GM11168 (cell line): ENCODE results near the gene MPDZ.

Source experiments
- in situ Hi-C: fragments of 300-500 bp; cut with MboI; formaldehyde crosslinking; loops from one replicate; pipeline ENCODE4 v1.12.0; 2022; ENCODE audit warnings: low sequenced_read_pairs; ENCODE audit not compliant: unreplicated experiment

The MPDZ gene

DNA sequence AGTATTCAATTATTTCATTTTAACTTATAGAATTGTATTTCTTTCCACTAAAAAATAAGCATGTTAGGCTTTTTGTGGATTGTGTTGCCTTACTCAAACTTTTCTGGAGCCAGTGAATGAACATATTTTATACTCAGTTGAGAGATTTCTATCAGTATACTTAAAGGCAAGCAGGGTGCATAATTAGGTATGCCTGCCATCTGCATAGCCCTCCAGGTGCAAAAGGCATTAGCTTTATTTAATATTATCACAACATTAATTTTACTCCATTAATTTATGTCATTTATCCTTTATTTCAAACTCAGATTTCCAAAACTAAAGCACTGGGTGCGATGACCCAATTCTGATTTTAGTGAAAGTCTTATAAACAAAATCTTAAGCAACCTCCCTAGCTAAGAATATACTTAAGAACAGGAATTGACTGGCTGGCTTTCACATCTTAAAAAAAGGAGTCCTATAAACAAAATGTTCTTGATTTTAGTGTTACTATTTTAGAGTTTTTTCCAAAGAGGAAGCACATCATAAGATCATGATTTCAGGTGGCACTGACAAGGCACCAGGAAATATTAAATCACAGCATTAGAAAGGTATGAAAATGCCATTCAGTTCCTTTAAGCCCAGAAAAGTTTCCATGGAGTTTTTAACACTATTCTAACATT, 178.4 kb downstream of the MPDZ start:
- in situ Hi-C loops = no loop called here

DNA sequence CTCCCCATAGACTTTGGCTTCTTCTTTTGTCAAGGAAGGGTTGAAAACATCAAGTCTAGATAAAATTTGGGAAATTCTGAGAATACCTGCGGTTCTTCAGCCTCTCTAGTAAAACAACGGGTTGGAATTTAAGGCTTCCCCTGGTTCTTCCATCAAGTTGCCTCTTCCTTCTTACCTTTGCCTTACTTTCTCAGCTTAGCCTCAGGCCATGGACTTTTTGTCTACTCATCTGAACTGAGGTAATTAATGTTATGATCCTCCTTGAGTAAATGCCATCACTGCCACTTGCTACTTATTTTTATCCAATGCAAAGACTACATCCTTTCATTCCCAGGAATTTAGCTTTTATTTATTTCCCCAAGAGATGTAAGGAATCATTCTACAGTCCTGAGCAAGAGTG, 184.4 kb downstream of the MPDZ start:
- in situ Hi-C loops = no loop called here

DNA sequence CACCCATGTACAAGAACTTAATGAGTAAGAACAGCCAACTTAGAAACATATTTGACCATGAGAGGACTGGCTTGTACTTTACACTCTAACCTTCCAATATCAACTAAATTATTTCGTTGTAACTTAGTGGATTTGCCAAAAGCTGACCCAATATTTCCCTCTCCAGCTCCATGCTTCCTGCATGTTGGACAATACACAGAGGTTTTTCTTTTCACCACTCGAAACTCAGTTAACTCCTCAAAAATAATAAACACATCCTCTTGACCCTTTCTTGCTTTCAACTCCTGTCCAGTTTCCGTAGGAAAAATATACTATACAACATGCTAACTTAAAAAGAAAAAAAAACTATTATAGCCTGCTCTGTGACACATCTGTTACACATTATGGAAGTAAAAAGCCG, 188.9 kb downstream of the MPDZ start:
- in situ Hi-C loops = no loop called here

DNA sequence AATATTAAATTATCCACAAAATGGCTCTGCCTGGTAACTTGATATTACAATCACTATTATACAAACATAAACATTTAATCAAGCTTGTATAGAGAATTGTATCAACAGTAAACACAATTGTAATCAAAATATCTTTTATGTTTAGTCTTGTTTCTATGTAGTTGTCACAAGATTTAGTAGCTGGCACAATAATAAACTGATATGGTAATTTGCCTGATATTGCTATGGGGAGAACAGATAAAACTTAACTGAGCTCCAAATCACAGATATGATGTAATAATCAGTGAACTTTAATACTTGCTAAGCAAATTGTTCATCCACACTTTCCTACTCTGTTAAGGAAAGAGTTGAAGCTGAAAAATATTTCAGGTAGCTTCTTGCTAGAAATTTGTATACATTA, 189.8 kb downstream of the MPDZ start:
- in situ Hi-C loops = no loop called here

DNA sequence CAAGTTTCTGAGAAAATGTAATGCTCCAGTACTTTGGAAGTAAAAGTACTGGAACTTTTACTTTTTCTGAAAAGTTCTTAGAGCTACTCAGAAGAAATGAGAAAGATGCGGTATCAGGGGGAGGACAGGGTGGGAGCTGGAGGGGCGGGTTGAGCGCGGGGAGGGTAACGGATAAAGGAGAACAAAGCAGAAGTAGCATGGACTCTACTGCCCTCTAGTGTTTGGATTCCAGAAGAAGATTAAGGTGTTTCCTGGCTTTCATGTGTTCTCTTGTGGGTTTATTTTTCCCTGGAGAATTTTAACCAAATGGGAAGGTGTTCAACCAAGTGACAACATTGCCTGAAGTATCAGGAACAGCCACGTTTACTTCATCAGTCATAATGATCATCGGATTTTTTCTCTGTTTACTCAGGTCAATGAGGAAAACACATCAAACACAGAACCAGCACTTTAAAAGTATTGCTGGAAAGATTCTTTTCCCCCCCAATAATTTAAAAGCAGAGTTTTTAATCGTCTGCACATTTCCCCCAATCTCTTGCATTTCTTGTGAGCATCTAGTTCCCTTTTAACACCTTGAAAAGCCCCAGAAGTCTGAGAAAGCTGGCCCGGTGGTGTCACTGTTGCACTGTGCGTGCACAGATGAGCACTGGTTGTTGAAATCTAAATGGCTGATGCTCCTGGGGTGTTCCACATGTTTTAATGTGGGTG, 190.6 kb downstream of the MPDZ start:
- in situ Hi-C loops = no loop called here

DNA sequence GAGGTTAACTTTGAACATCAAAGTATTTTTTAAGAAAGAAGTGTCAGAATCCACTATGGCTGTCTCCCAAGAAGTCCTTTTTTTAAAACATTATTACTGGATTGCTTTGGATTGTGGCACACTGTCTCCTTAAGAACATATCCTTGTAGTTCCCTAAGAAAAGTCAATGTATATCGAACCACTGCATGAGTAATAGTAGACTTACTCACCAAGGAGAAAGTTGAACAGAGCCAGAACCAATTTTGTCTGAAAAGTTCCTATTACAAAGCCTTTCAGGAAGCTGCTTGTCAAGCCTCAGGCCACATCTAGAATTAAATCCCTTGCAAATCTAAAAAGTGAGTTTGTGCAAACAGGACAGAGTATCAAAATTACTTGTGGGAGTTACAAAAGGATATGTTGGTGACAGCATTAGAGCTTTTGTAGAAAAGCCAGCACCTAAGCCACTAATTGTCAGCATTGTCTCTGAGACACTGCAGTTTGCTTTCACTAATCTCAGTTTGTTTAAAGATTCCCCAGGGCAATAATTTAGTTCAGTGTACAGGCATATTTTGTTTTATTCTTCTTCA, 195.4 kb downstream of the MPDZ start:
- in situ Hi-C loops = no loop called here

DNA sequence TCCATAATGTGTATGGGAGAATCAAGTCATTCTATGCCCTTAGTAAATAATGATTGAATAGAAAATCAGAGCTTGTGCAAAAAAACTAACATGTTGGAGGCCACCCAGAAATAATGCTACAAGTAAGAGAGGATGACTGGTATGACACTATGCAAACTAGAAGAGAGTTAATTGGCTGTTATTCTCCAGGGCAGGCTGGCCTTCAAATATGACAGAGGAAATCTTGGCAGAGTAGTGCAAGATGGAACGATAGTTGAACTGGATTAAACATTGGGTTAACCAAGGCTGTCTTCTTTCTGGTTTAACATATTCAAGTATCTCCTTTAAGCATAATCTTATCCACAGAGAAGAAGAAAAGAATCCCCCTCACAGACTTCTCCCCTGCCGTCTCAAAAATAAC, 196.1 kb downstream of the MPDZ start:
- in situ Hi-C loops = no loop called here

DNA sequence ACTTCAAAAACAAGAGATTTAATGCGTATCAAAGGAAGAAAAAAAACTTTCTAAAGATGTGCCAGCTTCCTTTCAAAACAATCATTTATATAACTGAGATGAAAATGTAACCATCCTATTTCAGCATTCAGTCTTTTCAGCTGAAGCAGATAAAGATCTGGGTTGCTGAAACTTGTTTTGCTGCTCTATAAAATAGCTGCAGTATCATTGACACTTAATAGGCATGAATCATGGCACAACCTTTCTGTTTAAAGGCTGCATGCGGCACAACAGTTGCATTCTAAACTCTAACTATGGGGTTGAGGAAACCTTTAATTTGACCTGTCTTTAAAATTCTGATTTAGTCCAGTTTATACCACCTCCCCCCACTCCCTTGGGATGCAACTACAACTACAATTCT, 196.7 kb downstream of the MPDZ start:
- in situ Hi-C loops = no loop called here

DNA sequence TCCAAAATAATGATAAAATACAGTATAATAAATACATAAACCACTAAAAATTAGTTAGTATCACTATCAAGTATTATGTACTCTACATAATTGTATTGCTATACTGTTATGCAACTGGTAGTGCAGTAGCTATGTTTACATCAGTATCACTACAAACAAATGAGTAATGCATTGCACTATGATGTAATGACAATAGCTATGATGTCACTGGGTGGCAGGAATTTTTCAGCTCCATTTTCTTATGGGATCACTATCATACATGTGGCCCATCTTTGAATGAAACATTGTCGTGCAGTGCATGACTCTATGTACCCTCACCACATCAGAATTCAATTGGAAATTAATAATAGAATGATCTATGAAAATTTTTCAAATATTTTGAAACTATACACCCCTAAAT, 201.3 kb downstream of the MPDZ start:
- in situ Hi-C loops = no loop called here

DNA sequence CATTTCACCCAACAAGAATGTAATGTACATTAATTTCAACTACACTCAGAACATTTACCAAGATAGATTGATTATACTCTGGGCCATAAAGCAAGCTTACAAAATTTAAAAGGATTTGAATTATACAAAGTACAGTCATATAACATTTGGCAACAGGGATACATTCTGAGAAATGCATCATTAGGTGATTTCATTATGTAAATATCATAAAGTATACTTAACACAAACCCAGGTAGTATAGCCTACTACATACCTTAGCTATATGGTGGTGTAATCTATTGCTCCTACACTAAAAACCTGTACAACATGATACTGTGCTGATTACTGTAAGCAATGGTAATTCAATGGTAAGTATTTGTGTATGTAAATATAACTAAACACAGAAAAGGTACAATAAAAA, 202.9 kb downstream of the MPDZ start:
- in situ Hi-C loops = no loop called here

DNA sequence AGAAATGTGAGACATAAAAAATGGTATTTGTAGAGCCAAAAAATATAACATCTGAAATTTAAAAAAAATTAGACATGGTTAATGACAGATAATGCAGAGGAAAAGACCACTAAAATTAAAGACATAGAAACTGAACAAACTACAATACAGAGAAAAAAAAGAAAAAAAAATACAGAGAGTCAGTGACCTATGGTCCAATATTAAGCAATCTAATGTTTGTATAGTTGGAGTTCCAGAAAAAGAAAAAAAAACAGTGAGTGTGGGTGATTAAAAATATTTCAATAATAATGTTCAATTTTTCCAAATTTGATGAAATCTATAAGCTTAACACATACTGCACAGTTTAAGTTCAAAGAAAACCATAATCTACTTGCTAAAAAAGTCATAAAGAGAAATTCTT, 207.6 kb downstream of the MPDZ start:
- in situ Hi-C loops = no loop called here

DNA sequence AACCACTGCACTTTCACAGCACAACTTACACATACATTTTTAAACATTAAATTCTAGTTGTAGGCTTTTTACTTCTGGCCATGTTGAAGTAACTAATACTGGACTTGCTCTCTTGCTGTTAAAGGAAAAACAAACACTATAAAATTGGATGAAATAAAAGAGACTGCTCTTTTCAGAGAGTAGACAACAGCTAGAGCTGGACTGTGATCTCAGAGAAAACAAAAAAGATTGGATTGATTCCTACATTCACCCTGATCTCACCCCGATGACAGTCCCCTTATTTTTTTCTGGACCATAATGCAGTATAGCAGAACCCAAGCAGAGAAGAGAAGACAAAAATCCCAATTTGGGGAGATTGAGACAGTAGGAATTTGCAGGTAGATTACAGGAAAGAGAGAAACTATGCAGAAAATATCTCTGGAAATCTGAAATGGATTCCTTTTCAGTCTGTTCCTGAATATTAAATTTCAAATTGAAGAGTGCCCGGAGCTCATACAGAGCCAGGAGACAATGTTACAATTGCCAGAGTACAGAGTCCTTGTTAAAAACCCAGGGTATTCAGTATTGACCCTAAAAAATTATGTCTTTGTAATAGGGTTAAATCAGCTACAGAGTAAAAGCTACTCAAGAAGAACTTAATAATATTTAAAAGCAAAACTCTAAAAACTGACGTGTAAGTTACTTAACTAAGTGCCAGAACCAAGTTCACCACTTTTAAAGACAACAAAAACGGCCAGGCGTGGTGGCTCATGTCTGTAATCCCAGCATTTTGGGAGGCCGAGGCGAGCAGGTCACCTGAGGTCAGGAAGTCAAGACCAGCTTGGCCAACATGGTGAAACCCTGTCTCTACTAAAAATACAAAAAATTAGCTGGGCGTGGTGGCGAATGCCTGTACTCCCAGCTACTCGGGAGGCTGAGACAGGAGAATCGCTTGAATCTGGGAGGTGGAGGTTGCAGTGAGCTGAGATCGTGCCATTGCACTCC, 208.6 kb downstream of the MPDZ start:
- in situ Hi-C loops = no loop called here

DNA sequence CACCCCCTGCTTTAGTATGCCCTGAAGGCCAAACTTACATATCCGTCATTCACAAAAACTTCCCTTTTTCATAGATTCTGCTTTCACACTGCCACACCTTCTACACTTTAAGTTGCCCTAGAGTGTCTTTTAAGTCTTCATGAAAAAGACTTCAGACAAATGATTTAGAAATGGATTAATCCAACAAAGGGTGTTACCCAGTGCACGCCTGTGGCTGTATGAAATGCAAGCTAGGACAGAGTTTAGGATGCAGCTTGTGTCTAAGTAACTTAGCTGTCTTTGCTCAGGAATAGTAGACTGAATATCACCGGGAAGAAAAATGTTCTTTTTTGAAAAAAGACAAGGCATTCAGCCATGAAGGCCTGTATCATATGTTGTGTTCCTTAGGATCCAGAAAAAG, 210.0 kb downstream of the MPDZ start:
- in situ Hi-C loops = no loop called here

DNA sequence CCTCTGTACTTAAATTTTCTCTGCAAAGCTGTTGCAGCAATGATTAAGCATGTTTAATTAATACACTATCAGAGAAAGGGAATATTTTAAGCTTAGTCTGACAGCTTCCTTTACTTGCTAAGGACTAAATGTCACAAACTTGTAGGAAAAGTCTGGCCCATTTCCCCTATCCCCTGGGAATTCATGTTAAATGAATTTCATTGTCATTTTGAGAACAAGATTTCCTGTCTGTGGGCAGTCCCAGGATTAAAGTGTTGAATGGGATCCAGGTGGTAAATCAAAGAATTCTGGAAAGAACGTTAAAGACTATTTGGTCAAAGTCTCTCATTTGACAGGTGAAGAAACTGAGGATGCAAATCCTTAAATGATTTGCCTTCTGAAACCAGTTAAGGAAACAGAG, 214.8 kb downstream of the MPDZ start:
- in situ Hi-C loops = no loop called here

DNA sequence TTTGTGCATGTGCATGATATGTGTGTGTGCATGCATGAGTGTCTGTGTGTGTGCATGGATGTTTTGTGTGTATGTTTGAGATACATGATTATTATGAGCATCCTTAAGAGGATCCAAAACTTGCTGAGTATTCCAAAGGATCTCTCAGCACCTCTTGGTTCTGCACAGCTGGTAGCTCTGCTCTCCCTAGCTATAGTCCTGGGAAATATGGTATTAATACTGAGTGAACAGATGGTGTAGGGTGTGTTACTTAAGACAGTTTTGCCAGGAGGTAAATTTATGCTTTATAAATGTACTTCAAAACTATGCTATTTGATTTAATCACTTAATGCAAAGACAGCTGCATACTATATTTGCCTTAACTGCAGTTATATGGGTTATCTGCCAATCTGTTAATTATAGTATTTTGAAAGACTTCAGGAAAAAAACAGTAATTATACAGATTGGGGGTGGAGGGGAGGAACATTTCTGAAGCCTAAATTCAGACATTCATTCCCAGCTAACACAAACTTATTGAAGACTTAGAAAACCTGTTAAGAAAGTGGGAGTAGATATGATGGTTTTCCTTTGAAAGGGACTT, 215.5 kb downstream of the MPDZ start:
- in situ Hi-C loops = no loop called here

DNA sequence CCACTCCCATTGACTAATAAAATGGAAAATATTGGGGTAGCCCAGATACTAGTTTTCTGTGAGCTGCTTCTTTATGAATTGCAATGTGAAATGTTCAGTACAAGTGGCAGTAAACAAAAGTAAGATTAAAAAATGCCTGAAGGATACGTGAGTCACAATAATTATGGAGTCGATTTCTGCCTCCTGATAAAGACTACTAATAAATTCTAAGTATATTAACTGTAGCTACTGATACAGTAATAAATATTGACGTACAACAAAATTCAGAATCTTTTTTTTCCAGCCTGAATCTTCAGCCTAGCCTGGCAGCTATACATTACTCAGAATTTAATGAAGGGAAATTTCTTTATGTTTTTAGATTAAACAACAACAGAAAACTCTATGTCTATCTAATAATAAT, 218.1 kb downstream of the MPDZ start:
- in situ Hi-C loops = no loop called here
